B cell (primary cell): ENCODE measurements around the gene FCRL5. TPM values are rescaled to one million over a fixed set of nuclear protein-coding genes. Genes with fewer than 3 reads are reported as not detected.

Source experiments
- ATAC-seq: fragments of 200-7000 bp; cut with Tn5 transposase; one replicate; pipeline ENCODE4 v1.10.0; 2021; ENCODE audit warnings: low read depth, mild to moderate bottlenecking, moderate number of reproducible peaks, moderate library complexity
- CTCF ChIA-PET: fragments of 350-600 bp; sonication (Branson Sonifier 250); formaldehyde crosslinking; loops from one replicate; lab custom pipeline; 2021; ENCODE audit warnings: antibody characterized with exemption, inconsistent platforms; lab: Charles Lee
- POLR2A ChIA-PET: fragments of 350-600 bp; sonication (Branson Sonifier 250); formaldehyde crosslinking; loops from one replicate; lab custom pipeline; 2021; ENCODE audit warnings: antibody characterized with exemption; lab: Charles Lee
- DNase-seq: peaks from one replicate; pipeline ENCODE4 v3.0.0; 2013
- H2AFZ ChIP-seq: 2 replicates; pipeline ENCODE4 v1.6.1; 2012; ENCODE audit warnings: mild to moderate bottlenecking, low read depth, low read length; ENCODE audit not compliant: insufficient read depth, poor library complexity, severe bottlenecking
- H3K27ac ChIP-seq, 2 donors: 1 replicate in 1 of 2; 2 replicates in 1 of 2; pipeline ENCODE4 v1.5.1; 2012 to 2013; ENCODE audit warnings: low read length in 2 of 2, mild to moderate bottlenecking in 2 of 2, moderate library complexity in 1 of 2
- H3K27me3 ChIP-seq, 4 experiments: fragments of 200-600 bp in 1 of 4; sonication (generic) in 1 of 4; replicated peaks in 1 of 4; 1 replicate in 2 of 4; 2 replicates in 2 of 4; pipeline versions ENCODE4 v1.6.1 to v1.7.0; 2013 to 2016; ENCODE audit warnings: low read length in 3 of 4, mild to moderate bottlenecking in 2 of 4, mixed read lengths in 1 of 4, moderate library complexity in 1 of 4; ENCODE audit not compliant: insufficient read depth in 4 of 4, control insufficient read depth in 3 of 4; ENCODE audit errors: control extremely low read depth in 1 of 4
- H3K36me3 ChIP-seq, 2 experiments: replicated peaks in 1 of 2; 1 replicate in 1 of 2; 2 replicates in 1 of 2; pipeline versions ENCODE4 v1.6.1 to v1.7.1; 2013; ENCODE audit warnings: low read length in 1 of 2; ENCODE audit not compliant: insufficient read depth in 2 of 2, control insufficient read depth in 1 of 2; ENCODE audit errors: control extremely low read depth in 1 of 2, extremely low read depth in 1 of 2
- H3K4me1 ChIP-seq, 2 donors: fragments of 200-600 bp in 1 of 2; sonication (generic) in 1 of 2; 1 replicate in 1 of 2; 2 replicates in 1 of 2; pipeline versions ENCODE4 v1.5.1 to v1.6.1; 2013 to 2017; ENCODE audit warnings: low read length in 2 of 2; ENCODE audit not compliant: control insufficient read depth in 2 of 2, insufficient read depth in 2 of 2
- H3K4me2 ChIP-seq: replicated peaks from 2 replicates; pipeline ENCODE3; 2012; ENCODE audit warnings: mild to moderate bottlenecking, low read depth, low read length; ENCODE audit not compliant: poor library complexity, severe bottlenecking
- H3K4me3 ChIP-seq, 5 experiments: fragments of 200-600 bp in 1 of 5; sonication (generic) in 1 of 5; 1 replicate in 3 of 5; 2 replicates in 2 of 5; pipeline versions ENCODE4 v1.5.1 to v1.7.0; 2011 to 2016; ENCODE audit warnings: low read length in 4 of 5, mild to moderate bottlenecking in 4 of 5, low read depth in 2 of 5, control low read depth in 1 of 5, moderate library complexity in 1 of 5; ENCODE audit not compliant: insufficient read depth in 1 of 5; ENCODE audit errors: control extremely low read depth in 1 of 5, extremely low read depth in 1 of 5
- H3K79me2 ChIP-seq: fragments of 200-600 bp; sonication (generic); one replicate; pipeline ENCODE4 v1.6.0; 2016; ENCODE audit warnings: low read length; ENCODE audit not compliant: control insufficient read depth, insufficient read depth
- H3K9ac ChIP-seq: fragments of 200-600 bp; sonication (generic); 2 replicates; pipeline ENCODE4 v1.6.1; 2017; ENCODE audit warnings: mild to moderate bottlenecking, low read length, moderate library complexity
- H3K9me3 ChIP-seq, 3 donors: one replicate each; pipeline versions ENCODE4 v1.6.1 to v1.7.1; 2013; ENCODE audit warnings: low read length in 2 of 3; ENCODE audit not compliant: control insufficient read depth in 2 of 3, insufficient read depth in 1 of 3; ENCODE audit errors: control extremely low read depth in 1 of 3
- H4K20me1 ChIP-seq: 2 replicates; pipeline ENCODE4 v1.6.0; 2012; ENCODE audit warnings: mild to moderate bottlenecking, low read length; ENCODE audit not compliant: insufficient read depth, control insufficient read depth, poor library complexity, severe bottlenecking
- H3K27ac Mint-ChIP-seq: one replicate; pipeline ENCODE4 v1.8.0; 2021; ENCODE audit warnings: mixed read lengths
- H3K27me3 Mint-ChIP-seq: one replicate; pipeline ENCODE4 v1.8.0; 2021; ENCODE audit warnings: mixed read lengths
- H3K4me1 Mint-ChIP-seq: one replicate; pipeline ENCODE4 v1.8.0; 2021; ENCODE audit warnings: mixed read lengths
- H3K4me3 Mint-ChIP-seq: one replicate; pipeline ENCODE4 v1.8.0; 2021; ENCODE audit warnings: mixed read lengths
- H3K9me3 Mint-ChIP-seq: one replicate; pipeline ENCODE4 v1.8.0; 2022; ENCODE audit warnings: mixed read lengths; ENCODE audit not compliant: insufficient read depth
- CTCF ChIP-seq: fragments of 200-600 bp; IDR thresholded peaks from one replicate; pipeline ENCODE4 v1.8.0; 2022; ENCODE audit warnings: antibody characterized with exemption, mild to moderate bottlenecking
- EZH2 ChIP-seq: IDR thresholded peaks from 2 replicates; pipeline ENCODE4 v1.6.1; 2012; ENCODE audit warnings: borderline replicate concordance, low read depth, mild to moderate bottlenecking, moderate library complexity, low read length; ENCODE audit not compliant: insufficient read depth, poor library complexity, severe bottlenecking
- WGBS: methylation state at CpG from one replicate; pipeline ENCODE4 v1.1.5; 2013; ENCODE audit warnings: missing lambda C conversion rate; ENCODE audit not compliant: insufficient coverage; 5-methylcytosine and 5-hydroxymethylcytosine counted together
- intact Hi-C: fragments of 100-400 bp; cut with micrococcal nuclease; formaldehyde crosslinking; loops from one replicate; pipeline ENCODE4 v1.10.0; 2022
- polyA plus RNA-seq: library from polyadenylated mRNA; depleted of rRNA; stranded (reverse); fragments of >200 nt; gene quantifications from 2 replicates; pipeline ENCODE4 v1.2.3, GENCODE V29; 2012
- total RNA-seq, 2 donors: library from RNA; stranded (reverse); fragments of 120-200 nt in 1 of 2; gene quantifications; 1 replicate in 1 of 2; 2 replicates in 1 of 2; pipeline versions ENCODE4 v1.2.3 to v1.2.4, GENCODE V29; 2013 to 2022

The FCRL5 gene
- total and polyA plus RNA-seq, 2 donors (not counting 1 experiment from before 2014, with no cell fraction given) = 34.0 to 108 TPM

- peaks cover 22 to 36% of the 10 kb centered on the region in 2 donors for H3K4me1 ChIP-seq
- no peak overlapping the region for H3K4me2 ChIP-seq
- H3K4me3 ChIP-seq = no peak overlapping the region
- TF ChIP-seq CTCF (no peak), EZH2 (no peak)
- no peaks in the 10 kb centered on the region for H3K9me3 Mint-ChIP-seq
- no peak overlapping the region for H3K27ac Mint-ChIP-seq
- ATAC-seq (no peak), DNase-seq (no peak)
- peaks cover 31% of the 10 kb centered on the region for H3K4me1 Mint-ChIP-seq
- no peak overlapping the region for H2AFZ ChIP-seq
- H3K27ac ChIP-seq = no peak overlapping the region
- intact Hi-C loops = loop anchor here (2.0 kb wide), 1 partner anchor 129 kb away; no protein-coding TSS in a partner anchor
- no peaks in the 10 kb centered on the region for H3K27me3 Mint-ChIP-seq
- H3K4me3 Mint-ChIP-seq = no peak overlapping the region
- POLR2A ChIA-PET = no interaction called here
- no peak overlapping the region for H3K9ac ChIP-seq
- no peaks in the 10 kb centered on the region for H3K79me2 ChIP-seq
- no CpG with 5 or more reads among the region's 3 CpGs for WGBS
- H4K20me1 ChIP-seq = no peaks in the 10 kb centered on the region
- H3K27me3 ChIP-seq = peaks cover 0 to 2% (median 0%) of the 10 kb centered on the region in 4 experiments
- H3K36me3 ChIP-seq = no peaks in the 10 kb centered on the region
- CTCF ChIA-PET = interaction anchor here (0.9 to 3.7 kb wide), 3 partner anchors 127 to 276 kb away, joined by 3 to 16 read pairs (median 3); no protein-coding TSS in a partner anchor
- H3K9me3 ChIP-seq = no peaks in the 10 kb centered on the region
Measured at GRCh38 chr1:157497987-157498735, 54.2 kb downstream of the FCRL5 start.

GRCh38 chr1:157497284-157497683, 55.0 kb downstream of the FCRL5 start:
- H3K36me3 ChIP-seq = no peaks in the 10 kb centered on the region
- no CpG with 5 or more reads among the region's 1 CpG for WGBS
- DNase-seq = no peak
- no peaks in the 10 kb centered on the region for H3K9me3 ChIP-seq
- ChIA-PET CTCF (interaction anchor here (2.1 to 3.8 kb wide), 5 partner anchors 8 to 301 kb away, joined by 8 to 39 read pairs (median 16); no protein-coding TSS in a partner anchor), POLR2A (no interaction called here)
- H3K4me1 ChIP-seq = peaks cover 22 to 36% of the 10 kb centered on the region in 2 donors
- no peaks in the 10 kb centered on the region for H3K27me3 Mint-ChIP-seq
- no peak overlapping the region for H3K4me3 ChIP-seq
- H3K9ac ChIP-seq = no peak overlapping the region
- H3K4me3 Mint-ChIP-seq = peak overlapping the region; percentile 64
- H3K79me2 ChIP-seq = no peaks in the 10 kb centered on the region
- H3K27ac Mint-ChIP-seq = peak overlapping the region; percentile 54
- H3K27ac ChIP-seq = no peak overlapping the region
- H3K4me2 ChIP-seq = no peak overlapping the region
- H2AFZ ChIP-seq = no peak overlapping the region
- no peak for ATAC-seq
- intact Hi-C loops = loop anchor here (2.0 kb wide), 1 partner anchor 128 kb away; no protein-coding TSS in a partner anchor
- TF ChIP-seq CTCF = no peak
- TF ChIP-seq EZH2 = no peak
- no peaks in the 10 kb centered on the region for H3K9me3 Mint-ChIP-seq
- no peaks in the 10 kb centered on the region for H4K20me1 ChIP-seq
- peaks cover 0 to 2% (median 0%) of the 10 kb centered on the region in 4 experiments for H3K27me3 ChIP-seq
- peaks cover 31% of the 10 kb centered on the region for H3K4me1 Mint-ChIP-seq
